HepG2 (cell line): Measurements from ENCODE around the gene PGA5. TPM values are rescaled to one million over a fixed set of nuclear protein-coding genes. Genes with fewer than 3 reads are reported as not detected.

Experiments used
- EED ChIP-seq: sonication (generic); formaldehyde crosslinking; IDR thresholded peaks from 2 replicates; pipeline ENCODE4 v1.5.0; 2020; ENCODE audit warnings: mild to moderate bottlenecking, missing genetic modification reagents
- GATAD2A ChIP-seq: IDR thresholded peaks from 2 replicates; pipeline ENCODE4 v1.6.1; 2016
- HMGXB4 ChIP-seq, 2 experiments: sonication (generic) in 1 of 2; formaldehyde crosslinking in 1 of 2; IDR thresholded peaks; 2 replicates each; pipeline versions ENCODE4 v1.4.0 to v1.6.1; 2018 to 2020; ENCODE audit warnings: missing genetic modification reagents in 2 of 2, borderline replicate concordance in 1 of 2, low read depth in 1 of 2, mild to moderate bottlenecking in 1 of 2, missing biosample characterization in 1 of 2
- HNF1A ChIP-seq, 2 experiments: sonication (generic) in 1 of 2; formaldehyde crosslinking in 1 of 2; IDR thresholded peaks; 2 replicates each; pipeline versions ENCODE4 v1.4.0 to v1.6.1; 2016 to 2020; ENCODE audit warnings: borderline replicate concordance in 1 of 2, low read depth in 1 of 2, mild to moderate bottlenecking in 1 of 2, missing genetic modification reagents in 1 of 2
- KDM4B ChIP-seq: sonication (generic); formaldehyde crosslinking; IDR thresholded peaks from 2 replicates; pipeline ENCODE4 v1.4.0; 2020; ENCODE audit warnings: missing genetic modification reagents
- PAF1 ChIP-seq: IDR thresholded peaks from 2 replicates; pipeline ENCODE4 v1.6.1; 2016; ENCODE audit warnings: missing genetic modification reagents, missing compliant biosample characterization
- SIN3A ChIP-seq: IDR thresholded peaks from 2 replicates; pipeline ENCODE4 v1.6.1; 2011; ENCODE audit warnings: low read depth, mild to moderate bottlenecking, control low read depth, low read length, borderline replicate concordance
- SOX5 ChIP-seq: IDR thresholded peaks from 2 replicates; pipeline ENCODE4 v1.6.1; 2016; ENCODE audit warnings: borderline replicate concordance
- SP5 ChIP-seq: IDR thresholded peaks from 2 replicates; pipeline ENCODE4 v1.6.1; 2016; ENCODE audit warnings: low read depth, borderline replicate concordance
- SRSF1 ChIP-seq: fragments of 200-400 bp; formaldehyde crosslinking; optimal IDR thresholded peaks from 2 replicates; pipeline ENCODE3; 2017; ENCODE audit warnings: mild to moderate bottlenecking, low read depth, low read length, moderate library complexity
- TSC22D2 ChIP-seq: sonication (generic); formaldehyde crosslinking; IDR thresholded peaks from 2 replicates; pipeline ENCODE4 v1.5.1; 2020; ENCODE audit warnings: missing genetic modification reagents, mild to moderate bottlenecking, borderline replicate concordance
- ZBTB7B ChIP-seq: sonication (generic); formaldehyde crosslinking; IDR thresholded peaks from 2 replicates; pipeline ENCODE4 v1.4.0; 2020; ENCODE audit warnings: missing genetic modification reagents
- ZNF747 ChIP-seq: sonication (generic); formaldehyde crosslinking; IDR thresholded peaks from 2 replicates; pipeline ENCODE4 v1.8.1; 2023; ENCODE audit warnings: missing genetic modification reagents, mild to moderate bottlenecking, borderline replicate concordance
- ZNF790 ChIP-seq: sonication (generic); formaldehyde crosslinking; IDR thresholded peaks from 2 replicates; pipeline ENCODE4 v1.8.0; 2022; ENCODE audit warnings: missing genetic modification reagents, mild to moderate bottlenecking, borderline replicate concordance
- ZSCAN29 ChIP-seq: sonication (generic); formaldehyde crosslinking; conservative IDR thresholded peaks from 2 replicates; pipeline ENCODE4 v1.4.0; 2020; ENCODE audit warnings: mild to moderate bottlenecking, missing genetic modification reagents
- polyA plus RNA-seq, 8 experiments: library from polyadenylated mRNA; depleted of rRNA in 3 of 8; stranded (reverse) in 7 of 8; unstranded in 1 of 8; fragments of >200 nt; fragmentation: Illumina TruSeq in 4 of 8; extraction: Trizol in 4 of 8; gene quantifications; 2 replicates each; pipeline versions ENCODE4 v1.2.1 to v1.2.3, GENCODE V29; 2011 to 2016; ENCODE audit warnings: low read depth in 4 of 8, missing spikeins in 1 of 8, mixed read lengths in 1 of 8; ENCODE audit not compliant: insufficient read depth in 1 of 8
- total RNA-seq, 5 experiments: library from RNA; depleted of rRNA; stranded (reverse); fragments of >200 nt; fragmentation: Illumina TruSeq; extraction: Trizol; gene quantifications; 2 replicates each; pipeline ENCODE4 v1.2.3, GENCODE V29; 2016; ENCODE audit warnings: low read depth in 1 of 5

The PGA5 gene
- total and polyA plus RNA-seq, 2 of the 13 experiments (the other 11 are each of a cell fraction or from before 2014, with no cell fraction given): not detected

GRCh38 chr11:61294717-61295595 is 54.0 kb downstream of the PGA5 start, which contains the start of gene VWCE (continued):
- peak; percentile 84; the same call in 1 of the 2 replicates for TF ChIP-seq ZNF747 (CRISPR knock-in tag)
- no peak for TF ChIP-seq TSC22D2
- peak; percentile 95 for TF ChIP-seq SRSF1
- TF ChIP-seq ZBTB7B: peak; percentile 45
- 0 out of 2 replicates have a peak, but pooled peaks have one; percentile 59 for TF ChIP-seq SIN3A
- peak in 1 of 2 experiments; percentile 25; a peak in 2 of 4 replicates for TF ChIP-seq HMGXB4 (CRISPR knock-in tag; IDR thresholded peaks at IDR 0.05; ENCODE audit: borderline replicate concordance in 1 of 2, low read depth in 1 of 2)
- TF ChIP-seq ZNF790 (CRISPR knock-in tag): no peak
- TF ChIP-seq EED (CRISPR knock-in tag): peak; percentile 32; the same call in 1 of the 2 replicates
- 0 out of 2 replicates have a peak, but pooled peaks have one; percentile 13 for TF ChIP-seq GATAD2A
- TF ChIP-seq HNF1A (IDR thresholded peaks at IDR 0.05; ENCODE audit: low read depth): no peak
- peak; percentile 60; the same call in 1 of the 2 replicates for TF ChIP-seq HNF1A (CRISPR knock-in tag; IDR thresholded peaks at IDR 0.05; ENCODE audit: borderline replicate concordance)
- peak; percentile 16; the same call in 1 of the 2 replicates for TF ChIP-seq SOX5 (CRISPR knock-in tag)
- TF ChIP-seq KDM4B (CRISPR knock-in tag): 0 out of 2 replicates have a peak, but pooled peaks have one; percentile 22
- peak; percentile 53; the same call in 1 of the 2 replicates for TF ChIP-seq ZSCAN29 (CRISPR knock-in tag)
- TF ChIP-seq SP5 (CRISPR knock-in tag): peak; percentile 51; the same call in 1 of the 2 replicates
- no peak for TF ChIP-seq PAF1 (CRISPR knock-in tag)
